ENCODE results near the gene NELL2.

DNA sequence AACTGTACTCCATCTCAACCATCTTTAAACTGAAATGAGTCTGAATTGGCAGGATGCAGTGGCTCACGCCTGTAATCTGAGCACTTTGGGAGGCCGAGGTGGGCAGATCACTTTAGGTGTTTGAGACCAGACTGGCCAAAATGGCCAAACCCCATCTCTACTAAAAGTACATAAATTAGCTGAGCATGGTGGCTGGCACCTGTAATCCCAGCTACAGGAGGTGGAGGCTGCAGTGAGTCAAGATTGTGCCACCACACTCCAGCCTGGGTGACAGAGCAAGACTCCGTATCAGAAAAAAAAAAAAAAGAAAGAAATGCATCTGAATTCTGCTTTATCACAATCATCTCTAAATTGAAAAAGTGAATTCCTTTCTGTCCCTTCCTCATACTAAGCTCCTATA, 110.3 kb downstream of the NELL2 start:
- TF ChIP-seq, protein P1, sequence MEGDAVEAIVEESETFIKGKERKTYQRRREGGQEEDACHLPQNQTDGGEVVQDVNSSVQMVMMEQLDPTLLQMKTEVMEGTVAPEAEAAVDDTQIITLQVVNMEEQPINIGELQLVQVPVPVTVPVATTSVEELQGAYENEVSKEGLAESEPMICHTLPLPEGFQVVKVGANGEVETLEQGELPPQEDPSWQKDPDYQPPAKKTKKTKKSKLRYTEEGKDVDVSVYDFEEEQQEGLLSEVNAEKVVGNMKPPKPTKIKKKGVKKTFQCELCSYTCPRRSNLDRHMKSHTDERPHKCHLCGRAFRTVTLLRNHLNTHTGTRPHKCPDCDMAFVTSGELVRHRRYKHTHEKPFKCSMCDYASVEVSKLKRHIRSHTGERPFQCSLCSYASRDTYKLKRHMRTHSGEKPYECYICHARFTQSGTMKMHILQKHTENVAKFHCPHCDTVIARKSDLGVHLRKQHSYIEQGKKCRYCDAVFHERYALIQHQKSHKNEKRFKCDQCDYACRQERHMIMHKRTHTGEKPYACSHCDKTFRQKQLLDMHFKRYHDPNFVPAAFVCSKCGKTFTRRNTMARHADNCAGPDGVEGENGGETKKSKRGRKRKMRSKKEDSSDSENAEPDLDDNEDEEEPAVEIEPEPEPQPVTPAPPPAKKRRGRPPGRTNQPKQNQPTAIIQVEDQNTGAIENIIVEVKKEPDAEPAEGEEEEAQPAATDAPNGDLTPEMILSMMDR (conservative IDR thresholded peaks at IDR 0.05; ENCODE audit: low read depth, low read length), result no peak
- no peak for TF ChIP-seq EZH2phosphoT487 (IDR thresholded peaks at IDR 0.05; ENCODE audit: borderline replicate concordance, low read length)
